ENCODE measurements around the gene SLC7A7. TPM values are rescaled to one million over a fixed set of nuclear protein-coding genes. Genes with fewer than 3 reads are reported as not detected.
"Not testable (repeated sequence)": the region's sequence is repeated elsewhere in the genome, so short reads cannot be mapped to it uniquely, and the experiment has no call there.

SLC7A7 gene
- total RNA-seq, 4 donors from 2014 or later, result 0.68 to 5.3 (median 2.2) TPM

GRCh38 chr14:22761734-22762133 is 53.5 kb downstream of the SLC7A7 start:
- intact Hi-C loops (cut with DNase I; ENCODE audit: low total_unique reads), result loop anchor here (10.0 kb wide), 1 partner anchor 563 kb away; the partner anchor contains the start of gene PABPN1
- Histone ChIP-seq H3K4me1 (peaks cover 4 to 5% of the 10 kb centered on the region in 2 donors), H3K27ac (no peak overlapping the region), H3K9me3 (no peaks in the 10 kb centered on the region), H3K36me3 (no peaks in the 10 kb centered on the region), H3K4me3 (no peak overlapping the region), H3K27me3 (no peaks in the 10 kb centered on the region)
- in situ Hi-C loops (cut with MboI; ENCODE audit: low sequenced_read_pairs in 4 of 4), result loop anchor here in 1 of 4 donors (10.0 kb wide), 1 partner anchor 167 kb away; the partner anchor contains the start of gene ABHD4
- ATAC-seq (no peak), DNase-seq (no peak)
- TF ChIP-seq, protein P1, sequence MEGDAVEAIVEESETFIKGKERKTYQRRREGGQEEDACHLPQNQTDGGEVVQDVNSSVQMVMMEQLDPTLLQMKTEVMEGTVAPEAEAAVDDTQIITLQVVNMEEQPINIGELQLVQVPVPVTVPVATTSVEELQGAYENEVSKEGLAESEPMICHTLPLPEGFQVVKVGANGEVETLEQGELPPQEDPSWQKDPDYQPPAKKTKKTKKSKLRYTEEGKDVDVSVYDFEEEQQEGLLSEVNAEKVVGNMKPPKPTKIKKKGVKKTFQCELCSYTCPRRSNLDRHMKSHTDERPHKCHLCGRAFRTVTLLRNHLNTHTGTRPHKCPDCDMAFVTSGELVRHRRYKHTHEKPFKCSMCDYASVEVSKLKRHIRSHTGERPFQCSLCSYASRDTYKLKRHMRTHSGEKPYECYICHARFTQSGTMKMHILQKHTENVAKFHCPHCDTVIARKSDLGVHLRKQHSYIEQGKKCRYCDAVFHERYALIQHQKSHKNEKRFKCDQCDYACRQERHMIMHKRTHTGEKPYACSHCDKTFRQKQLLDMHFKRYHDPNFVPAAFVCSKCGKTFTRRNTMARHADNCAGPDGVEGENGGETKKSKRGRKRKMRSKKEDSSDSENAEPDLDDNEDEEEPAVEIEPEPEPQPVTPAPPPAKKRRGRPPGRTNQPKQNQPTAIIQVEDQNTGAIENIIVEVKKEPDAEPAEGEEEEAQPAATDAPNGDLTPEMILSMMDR (IDR thresholded peaks at IDR 0.05 in 4 of 5, conservative IDR thresholded peaks at IDR 0.05 in 1 of 5), result no peak
- no peak for TF ChIP-seq POLR2A (IDR thresholded peaks at IDR 0.05)

GRCh38 chr14:22757972-22758650 is 57.1 kb downstream of the SLC7A7 start:
- H3K27me3 ChIP-seq; H3K9me3 ChIP-seq; H3K4me1 ChIP-seq; H3K36me3 ChIP-seq; intact Hi-C loops (cut with DNase I; ENCODE audit: low total_unique reads); H3K4me3 ChIP-seq; in situ Hi-C loops (cut with MboI; ENCODE audit: low sequenced_read_pairs in 4 of 4); H3K27ac ChIP-seq; DNase-seq; ATAC-seq: not testable (repeated sequence)

GRCh38 chr14:22753586-22753985 is 61.6 kb downstream of the SLC7A7 start:
- H3K27ac ChIP-seq, result no peak overlapping the region
- H3K9me3 ChIP-seq, result no peaks in the 10 kb centered on the region
- no peaks in the 10 kb centered on the region for H3K36me3 ChIP-seq
- DNase-seq, result no peak
- H3K4me1 ChIP-seq, result no peaks in the 10 kb centered on the region
- no peak for ATAC-seq
- no peak overlapping the region for H3K4me3 ChIP-seq
- peaks cover 0 to 8% (median 0%) of the 10 kb centered on the region in 3 donors for H3K27me3 ChIP-seq
- TF ChIP-seq, protein P1 (IDR thresholded peaks at IDR 0.05 in 4 of 5, conservative IDR thresholded peaks at IDR 0.05 in 1 of 5), result no peak
- TF ChIP-seq POLR2A (IDR thresholded peaks at IDR 0.05), result no peak
- intact Hi-C loops (cut with DNase I; ENCODE audit: low total_unique reads), result no loop called here
- in situ Hi-C loops (cut with MboI; ENCODE audit: low sequenced_read_pairs in 4 of 4), result no loop called here

- intact Hi-C loops (cut with DNase I; ENCODE audit: low total_unique reads), result no loop called here
- Histone ChIP-seq H3K36me3 (no peaks in the 10 kb centered on the region), H3K4me1 (no peaks in the 10 kb centered on the region), H3K9me3 (no peaks in the 10 kb centered on the region), H3K4me3 (no peak overlapping the region), H3K27ac (no peak overlapping the region), H3K27me3 (peaks cover 0 to 11% (median 0%) of the 10 kb centered on the region in 3 donors)
- TF ChIP-seq, protein P1 (IDR thresholded peaks at IDR 0.05 in 4 of 5, conservative IDR thresholded peaks at IDR 0.05 in 1 of 5), result no peak
- TF ChIP-seq POLR2A (IDR thresholded peaks at IDR 0.05), result no peak
- DNase-seq, result no peak
- in situ Hi-C loops (cut with MboI; ENCODE audit: low sequenced_read_pairs in 4 of 4), result no loop called here
- ATAC-seq, result no peak
Observed at GRCh38 chr14:22752422-22752821, 62.8 kb downstream of the SLC7A7 start.

GRCh38 chr14:22748631-22749068 is 66.6 kb downstream of the SLC7A7 start:
- intact Hi-C loops (cut with DNase I; ENCODE audit: low total_unique reads) (no loop called here), in situ Hi-C loops (cut with MboI; ENCODE audit: low sequenced_read_pairs in 4 of 4) (no loop called here)
- TF ChIP-seq POLR2A (IDR thresholded peaks at IDR 0.05), result no peak
- TF ChIP-seq, protein P1 (IDR thresholded peaks at IDR 0.05 in 4 of 5, conservative IDR thresholded peaks at IDR 0.05 in 1 of 5), result no peak
- Histone ChIP-seq H3K4me3 (no peak overlapping the region), H3K27me3 (peaks cover 0 to 11% (median 0%) of the 10 kb centered on the region in 3 donors), H3K9me3 (no peaks in the 10 kb centered on the region), H3K4me1 (no peaks in the 10 kb centered on the region), H3K36me3 (no peaks in the 10 kb centered on the region), H3K27ac (no peak overlapping the region)
- DNase-seq, result no peak
- ATAC-seq, result no peak

All from gastrocnemius medialis (tissue), 4 donors.